Middle frontal gyrus (tissue), 1 donor: ENCODE data around the gene HLA-F.

ENCODE experiments used
- DNase-seq: peaks from one replicate; pipeline ENCODE4 v3.0.0-alpha.2; 2015; ENCODE audit warnings: low spot score; ENCODE audit errors: extremely low spot score

The HLA-F gene

GRCh38 chr6:29743025-29743424 lies 19.8 kb downstream of the HLA-F start:
- no peak for DNase-seq

GRCh38 chr6:29743568-29743967 lies 20.3 kb downstream of the HLA-F start:
- DNase-seq = no peak

DNA sequence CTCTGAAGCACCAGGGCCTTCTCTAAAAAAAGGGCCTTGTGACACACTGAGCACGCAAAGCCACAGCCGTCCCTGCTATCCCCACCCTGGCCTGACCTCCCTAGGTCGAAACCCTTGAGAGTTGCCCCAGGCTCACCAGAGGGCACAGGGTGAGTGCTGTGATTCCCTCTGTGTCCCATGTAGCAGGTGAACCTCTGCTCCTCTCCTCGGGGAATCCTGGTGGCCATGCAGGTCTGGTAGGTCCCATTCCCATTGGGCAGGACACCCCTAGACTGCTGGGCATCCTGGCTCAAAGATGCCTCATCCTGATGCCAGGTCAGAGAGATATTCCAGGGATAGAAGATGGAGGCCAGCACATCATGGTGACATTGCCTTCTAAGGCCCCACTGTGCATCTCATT lies 20.9 kb downstream of the HLA-F start:
- DNase-seq = no peak

DNA sequence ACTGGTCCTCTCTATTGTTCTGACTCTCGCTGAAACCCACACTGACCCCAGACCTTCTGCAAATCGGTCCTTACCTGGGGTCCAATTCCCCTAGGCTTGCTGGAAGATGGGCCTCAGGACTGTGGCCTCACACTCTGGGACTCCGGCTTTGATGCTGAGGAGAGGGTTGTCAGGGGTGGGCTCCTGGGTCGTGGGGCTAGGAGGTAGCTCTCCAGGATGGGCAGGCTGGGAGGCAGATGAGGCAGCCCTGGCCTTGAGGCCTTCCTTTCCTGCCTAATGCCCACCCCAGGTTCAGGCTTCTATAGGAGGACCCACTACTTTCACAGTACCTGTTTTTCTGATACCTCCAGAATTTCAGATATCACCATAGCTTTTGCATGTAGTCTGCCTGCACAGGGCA lies 21.4 kb downstream of the HLA-F start:
- no peak for DNase-seq

DNA sequence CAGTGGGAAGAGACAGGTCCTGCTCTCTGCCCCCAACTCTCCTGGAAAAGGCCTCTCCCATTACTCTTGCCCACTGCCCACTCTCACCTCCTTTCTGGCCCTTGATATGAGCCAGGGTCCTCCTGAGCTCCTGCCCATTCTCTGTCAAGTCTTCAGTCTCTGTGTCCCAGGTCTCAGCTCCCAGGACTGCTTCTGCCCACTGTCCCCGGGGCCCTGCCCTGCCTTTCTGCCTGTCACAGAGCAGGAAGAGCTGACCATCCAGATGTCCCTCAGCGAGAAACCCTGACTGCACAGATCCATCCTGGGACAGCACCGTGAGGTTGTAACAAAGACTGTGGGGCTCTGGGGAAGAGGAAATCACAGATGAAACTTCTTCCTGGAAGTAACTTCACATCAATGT lies 22.2 kb downstream of the HLA-F start:
- no peak for DNase-seq

GRCh38 chr6:29745855-29746449 lies 22.7 kb downstream of the HLA-F start:
- DNase-seq = no peak

- no peak for DNase-seq
These were observed 23.8 kb downstream of the HLA-F start for GRCh38 chr6:29746846-29747687.

DNA sequence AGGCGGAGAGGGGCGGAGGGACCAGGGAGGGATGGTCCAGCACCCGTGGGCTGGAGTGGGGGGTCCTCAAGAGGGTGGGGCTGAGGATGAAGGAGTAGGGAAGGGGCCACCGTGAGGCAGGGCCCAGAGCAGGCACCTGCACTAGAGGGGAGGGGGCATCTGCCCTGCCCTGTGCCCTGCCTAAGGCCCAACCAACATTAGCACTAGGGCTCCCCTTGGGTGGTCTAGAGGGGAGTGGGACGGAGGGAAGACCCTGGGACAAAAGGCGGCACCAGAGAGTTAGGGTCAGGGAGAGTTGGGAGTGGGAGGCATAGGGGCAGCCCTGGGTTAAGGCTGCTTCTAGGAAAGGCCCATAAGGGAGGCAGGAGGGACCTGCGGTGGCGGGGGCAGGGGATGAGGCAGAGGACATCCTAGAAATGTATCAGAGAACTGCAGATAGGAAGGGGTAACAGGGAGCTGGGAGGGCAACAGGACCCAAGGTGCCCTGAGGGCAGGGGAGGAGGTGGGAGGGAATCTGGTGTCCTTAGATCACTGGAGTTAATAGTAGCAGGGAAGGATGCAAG lies 24.5 kb downstream of the HLA-F start:
- no peak for DNase-seq

- DNase-seq = peak; percentile 76
These were observed 25.4 kb downstream of the HLA-F start for GRCh38 chr6:29748391-29749307.

DNA sequence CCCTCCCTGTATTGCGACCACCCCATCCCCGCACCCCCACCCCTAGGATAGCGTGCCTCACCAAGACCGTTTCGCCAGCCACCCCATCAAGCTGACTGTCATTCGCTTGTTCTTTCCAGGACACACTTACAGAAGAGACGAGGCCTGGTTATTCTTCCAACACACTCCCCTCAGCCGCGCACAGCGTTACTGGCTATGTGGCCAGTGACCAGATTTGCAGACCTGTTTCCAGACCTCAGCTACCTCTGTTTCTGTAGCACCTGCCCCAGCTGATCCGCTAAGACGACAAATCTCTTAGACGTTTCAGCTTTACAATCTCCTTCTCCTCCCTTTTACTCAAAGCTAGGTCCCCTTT lies 26.1 kb downstream of the HLA-F start:
- no peak for DNase-seq

DNA sequence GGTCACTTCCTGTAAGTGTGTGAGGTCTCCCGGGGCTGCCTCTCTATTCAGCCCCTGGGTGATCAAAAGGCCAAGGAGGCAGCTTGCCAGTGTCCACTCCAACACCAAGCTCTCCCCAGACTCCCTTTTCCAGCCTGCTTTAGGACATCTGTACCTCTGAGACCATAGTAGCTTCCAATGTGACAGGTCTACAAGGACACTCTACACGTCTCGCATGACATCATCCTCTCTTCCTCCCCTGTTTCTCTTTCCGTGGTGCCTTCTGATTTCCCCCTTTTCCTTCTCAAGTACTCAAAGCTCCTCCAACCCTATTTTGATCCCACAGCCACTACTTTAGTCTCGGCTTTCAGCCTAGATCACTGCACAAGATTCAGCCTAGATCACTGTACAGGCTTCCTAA lies 26.4 kb downstream of the HLA-F start:
- DNase-seq = no peak

- DNase-seq = no peak
These were observed 27.5 kb downstream of the HLA-F start for GRCh38 chr6:29750709-29751108.

GRCh38 chr6:29751480-29751879 lies 28.2 kb downstream of the HLA-F start:
- no peak for DNase-seq

DNA sequence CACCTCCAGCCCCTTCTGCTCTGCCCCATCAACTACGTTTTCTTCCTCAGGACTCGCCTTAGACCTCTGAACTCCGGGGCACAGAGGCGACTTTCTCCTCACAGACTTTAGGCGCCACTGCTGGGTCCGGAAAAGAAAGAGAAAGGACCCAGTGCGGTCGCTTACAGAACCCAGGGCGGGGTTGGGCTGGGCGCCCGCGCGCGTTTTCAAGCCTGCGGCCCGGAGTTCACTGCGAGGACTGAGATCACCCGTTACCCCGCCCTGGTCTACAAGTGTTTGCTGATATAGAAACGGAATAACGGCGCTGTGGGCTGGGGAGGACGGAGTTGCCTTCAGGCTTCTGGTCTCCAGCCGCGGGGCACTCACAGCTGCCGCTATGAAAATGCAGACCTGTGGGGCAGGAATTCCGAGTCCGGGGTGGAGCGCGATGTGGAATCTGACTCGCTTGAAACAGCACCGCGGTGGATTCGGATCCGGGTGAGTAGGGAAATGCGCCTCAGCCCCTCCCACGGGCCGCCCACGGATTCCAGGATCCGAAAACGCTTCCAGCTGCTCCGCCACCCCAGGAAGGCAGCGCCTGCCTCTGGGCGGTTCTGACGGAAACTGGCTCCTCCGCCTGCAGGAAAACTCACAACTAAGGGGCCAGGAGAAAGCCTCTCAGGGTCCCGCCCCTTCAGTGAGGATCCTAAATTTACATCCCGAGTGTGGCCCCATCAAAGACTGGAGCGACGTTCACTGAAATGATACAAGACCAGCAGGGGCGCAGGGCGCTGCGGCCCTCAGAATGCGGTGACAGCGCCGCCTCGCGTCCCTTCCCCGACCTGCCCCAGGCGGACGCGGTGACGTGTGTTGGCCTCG lies 29.4 kb downstream of the HLA-F start:
- peak; percentile 67 for DNase-seq

DNA sequence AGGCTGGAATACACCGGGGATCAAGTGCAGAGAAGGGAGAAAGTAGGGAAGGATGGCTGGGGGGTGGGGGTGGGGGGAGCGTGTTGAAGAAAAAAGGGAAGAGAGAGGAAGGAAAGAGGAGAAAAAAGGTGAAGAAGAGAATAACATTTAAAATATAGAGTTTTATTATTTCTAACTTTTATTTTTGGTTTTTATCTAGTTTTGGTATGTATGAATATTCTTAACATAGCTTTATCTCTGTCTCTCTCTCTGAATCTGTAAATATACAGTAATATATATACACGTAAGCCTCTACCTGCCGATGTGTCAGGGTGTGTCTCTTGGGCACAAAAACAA lies 30.0 kb downstream of the HLA-F start:
- DNase-seq = no peak

GRCh38 chr6:29755295-29755871 lies 32.1 kb downstream of the HLA-F start:
- DNase-seq = no peak

DNA sequence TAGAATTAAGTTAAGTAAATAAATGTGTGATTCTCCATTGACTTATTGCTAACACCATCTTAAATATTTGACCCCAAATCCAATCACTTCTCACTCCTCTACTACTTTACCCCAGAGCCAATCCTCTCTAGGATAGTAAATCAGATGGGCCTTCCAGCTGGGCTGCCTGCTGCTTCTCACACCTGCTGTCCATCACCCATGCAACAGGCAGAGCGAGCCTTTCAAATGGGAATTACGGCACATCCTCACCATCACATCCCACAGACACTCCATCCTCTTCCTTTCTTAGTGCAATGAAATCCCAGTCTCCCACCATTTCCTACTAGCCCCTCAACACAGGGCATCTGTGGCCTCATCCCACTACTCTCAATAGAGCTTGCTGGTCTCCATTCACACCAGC lies 34.0 kb downstream of the HLA-F start:
- no peak for DNase-seq

DNA sequence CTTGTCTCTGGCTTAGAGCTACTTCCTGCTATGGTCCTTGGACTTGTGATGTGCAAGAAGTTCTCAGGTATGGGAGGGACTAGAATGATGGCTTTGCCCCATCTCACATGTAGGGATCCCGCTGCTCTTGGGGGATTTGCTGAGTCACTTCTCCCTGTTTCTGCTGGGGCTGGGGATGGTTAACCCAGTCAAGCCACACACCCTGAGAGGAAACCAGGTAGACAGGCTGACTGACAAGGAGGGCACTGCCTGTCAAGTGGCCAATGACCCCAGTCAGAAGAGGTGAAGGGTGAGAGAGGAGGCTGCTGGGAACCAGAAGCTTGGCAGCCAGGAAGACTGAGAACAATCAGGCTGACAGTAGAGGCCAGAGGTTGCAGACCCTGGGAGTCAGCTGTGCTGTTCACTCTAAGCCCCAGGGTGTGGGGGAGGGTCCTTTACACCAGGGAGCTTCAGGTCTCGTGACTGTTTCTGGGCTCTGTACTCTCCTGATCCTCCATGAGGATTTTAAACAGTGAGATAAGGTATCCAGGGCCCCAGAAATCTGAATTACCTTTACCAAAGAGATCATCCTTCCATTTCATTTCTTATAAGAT lies 34.6 kb downstream of the HLA-F start:
- DNase-seq = no peak

- DNase-seq = no peak
These were observed 35.5 kb downstream of the HLA-F start for GRCh38 chr6:29758761-29759160.

DNA sequence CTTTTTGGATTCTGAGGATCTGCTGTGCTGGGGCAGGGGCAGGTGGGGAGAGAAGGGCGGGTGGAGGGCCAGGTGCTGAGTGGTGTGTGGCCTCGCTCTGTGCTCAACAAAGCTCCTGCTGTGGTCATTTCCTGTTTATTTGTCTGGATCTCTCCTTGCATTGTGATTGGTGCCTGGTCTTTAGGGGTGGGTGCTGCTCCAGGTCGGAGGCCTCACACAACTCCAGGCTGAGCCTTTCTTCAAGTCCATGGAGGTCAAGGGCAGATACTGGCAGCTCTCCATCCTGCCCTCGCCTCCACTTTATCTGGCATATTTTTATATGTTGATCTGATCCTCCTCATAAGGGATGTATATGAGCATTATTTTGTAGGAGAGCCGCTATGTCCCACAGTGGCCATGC lies 36.2 kb downstream of the HLA-F start:
- no peak for DNase-seq
